ENCODE results near the gene CEBPZ.

The CEBPZ gene

DNA sequence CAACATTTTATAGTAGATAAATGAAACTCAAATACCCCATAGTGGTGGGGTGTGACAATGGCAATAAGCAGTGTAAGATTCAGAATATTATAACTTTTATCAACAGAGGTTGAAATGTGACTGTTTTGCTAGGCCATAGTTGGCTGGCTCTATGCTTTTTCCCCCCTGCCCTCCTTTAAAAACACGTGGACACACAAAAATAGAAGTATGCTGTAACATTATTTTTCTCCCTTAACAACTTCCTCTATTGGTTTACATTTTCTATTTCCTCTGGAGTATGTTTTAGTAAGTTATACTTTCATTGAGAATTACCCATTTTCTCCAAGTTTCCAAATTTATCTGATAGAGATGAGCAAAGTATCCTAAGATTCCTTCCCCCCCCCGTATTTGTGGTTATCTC, 31.1 kb upstream of the CEBPZ start:
- H3K36me3 ChIP-seq (ENCODE audit: insufficient read depth): peaks cover 49% of the 10 kb centered on the region; the same call in 1 of the 2 replicates
- no peak overlapping the region; the same call in 1 of the 2 replicates for H3K27ac ChIP-seq
- no peak overlapping the region for H3K4me2 ChIP-seq

DNA sequence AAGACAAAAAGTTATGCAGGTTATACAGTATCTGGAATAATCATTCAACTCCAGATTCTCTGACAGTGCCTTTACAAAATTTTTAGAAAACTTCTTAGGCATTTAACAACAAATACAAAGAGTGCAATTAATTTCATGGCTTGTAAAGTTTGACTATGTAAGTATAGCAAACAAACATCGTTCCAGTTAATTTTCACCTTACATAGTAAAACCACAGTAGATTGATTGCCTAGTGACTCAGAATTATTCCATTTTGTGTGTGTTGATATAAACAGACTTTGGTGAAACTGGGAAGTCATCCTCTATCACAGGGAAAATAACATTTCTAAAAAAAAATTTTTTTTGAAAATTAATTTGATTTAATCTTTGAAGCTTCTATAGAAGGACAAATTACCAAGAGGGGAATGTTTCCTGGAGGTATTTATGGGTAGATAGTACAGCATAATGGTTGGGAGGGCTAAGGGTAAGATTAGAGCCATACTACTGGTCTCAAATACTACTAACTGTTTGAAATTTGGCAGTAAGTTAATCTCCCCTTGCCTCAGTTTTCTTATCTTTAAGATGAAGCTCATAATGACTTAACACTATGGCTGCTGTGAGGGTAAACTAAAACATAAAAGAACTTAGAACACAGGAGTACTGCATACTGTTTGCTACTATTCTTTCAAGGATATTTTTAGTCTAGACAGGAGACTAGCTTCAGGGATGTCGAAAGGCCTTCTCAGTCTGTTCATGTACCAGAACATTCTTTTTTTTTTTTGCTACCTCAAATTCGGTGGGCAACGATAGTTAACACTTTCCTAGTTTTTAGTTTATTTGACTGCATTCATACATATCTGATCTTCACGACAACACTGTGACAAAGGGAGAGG, 19.7 kb upstream of the CEBPZ start:
- H3K36me3 ChIP-seq (ENCODE audit: insufficient read depth): peaks cover 46% of the 10 kb centered on the region

More for the DNA sequence above, 31.1 kb upstream of the CEBPZ start:
- Histone ChIP-seq H3K4me1 (ENCODE audit: low read depth, poor library complexity, severe bottlenecking) (peaks cover 38% of the 10 kb centered on the region), H3K79me2 (ENCODE audit: insufficient read depth, low read depth) (peaks cover 32% of the 10 kb centered on the region), H3K9ac (no peak overlapping the region), H3K4me3 (IDR thresholded peaks at IDR 0.05; ENCODE audit: insufficient read depth, low read depth, low read length) (no peak overlapping the region), H2AFZ (ENCODE audit: low read depth) (no peak overlapping the region), H3K27me3 (ENCODE audit: insufficient read depth, low read depth) (no peaks in the 10 kb centered on the region), H4K20me1 (ENCODE audit: insufficient read depth) (no peaks in the 10 kb centered on the region; the same call in 1 of the 2 replicates)
- TF ChIP-seq, protein P1, sequence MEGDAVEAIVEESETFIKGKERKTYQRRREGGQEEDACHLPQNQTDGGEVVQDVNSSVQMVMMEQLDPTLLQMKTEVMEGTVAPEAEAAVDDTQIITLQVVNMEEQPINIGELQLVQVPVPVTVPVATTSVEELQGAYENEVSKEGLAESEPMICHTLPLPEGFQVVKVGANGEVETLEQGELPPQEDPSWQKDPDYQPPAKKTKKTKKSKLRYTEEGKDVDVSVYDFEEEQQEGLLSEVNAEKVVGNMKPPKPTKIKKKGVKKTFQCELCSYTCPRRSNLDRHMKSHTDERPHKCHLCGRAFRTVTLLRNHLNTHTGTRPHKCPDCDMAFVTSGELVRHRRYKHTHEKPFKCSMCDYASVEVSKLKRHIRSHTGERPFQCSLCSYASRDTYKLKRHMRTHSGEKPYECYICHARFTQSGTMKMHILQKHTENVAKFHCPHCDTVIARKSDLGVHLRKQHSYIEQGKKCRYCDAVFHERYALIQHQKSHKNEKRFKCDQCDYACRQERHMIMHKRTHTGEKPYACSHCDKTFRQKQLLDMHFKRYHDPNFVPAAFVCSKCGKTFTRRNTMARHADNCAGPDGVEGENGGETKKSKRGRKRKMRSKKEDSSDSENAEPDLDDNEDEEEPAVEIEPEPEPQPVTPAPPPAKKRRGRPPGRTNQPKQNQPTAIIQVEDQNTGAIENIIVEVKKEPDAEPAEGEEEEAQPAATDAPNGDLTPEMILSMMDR (conservative IDR thresholded peaks at IDR 0.05; ENCODE audit: low read depth, low read length): no peak

DNA sequence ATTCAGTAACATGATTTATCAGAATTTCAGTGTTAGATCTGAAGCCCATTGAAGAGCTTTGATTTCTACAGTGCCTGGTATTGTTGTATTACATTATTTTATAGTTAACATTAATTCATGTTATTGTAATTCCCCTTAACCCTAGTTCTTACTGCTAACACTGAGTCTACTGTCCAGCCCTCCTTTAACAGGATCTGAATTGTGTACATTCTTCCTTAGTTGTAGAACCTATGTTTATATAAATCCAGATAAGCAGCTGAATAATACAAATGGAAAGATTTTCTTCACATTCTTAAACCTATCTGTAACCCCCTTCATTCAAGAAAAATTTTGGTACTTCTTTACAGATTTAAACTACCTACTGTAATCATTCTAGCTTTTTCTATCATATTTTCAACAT, 14.8 kb upstream of the CEBPZ start:
- peaks cover 19% of the 10 kb centered on the region; the same call in 1 of the 2 replicates for H3K36me3 ChIP-seq (ENCODE audit: insufficient read depth)
- TF ChIP-seq, protein P1 (conservative IDR thresholded peaks at IDR 0.05; ENCODE audit: low read depth, low read length): no peak
- H4K20me1 ChIP-seq (ENCODE audit: insufficient read depth): 0 out of 2 replicates have a peak, but pooled peaks cover 2% of the 10 kb centered on the region
- H3K9ac ChIP-seq: no peak overlapping the region
- no peak overlapping the region for H2AFZ ChIP-seq (ENCODE audit: low read depth)
- H3K27me3 ChIP-seq (ENCODE audit: insufficient read depth, low read depth): no peaks in the 10 kb centered on the region
- no peak overlapping the region for H3K4me2 ChIP-seq
- peaks cover 10% of the 10 kb centered on the region for H3K4me1 ChIP-seq (ENCODE audit: low read depth, poor library complexity, severe bottlenecking)
- H3K79me2 ChIP-seq (ENCODE audit: insufficient read depth, low read depth): no peaks in the 10 kb centered on the region
- H3K27ac ChIP-seq: no peak overlapping the region
- H3K4me3 ChIP-seq (IDR thresholded peaks at IDR 0.05; ENCODE audit: insufficient read depth, low read depth, low read length): no peak overlapping the region

More for the DNA sequence above, 19.7 kb upstream of the CEBPZ start:
- no peaks in the 10 kb centered on the region for H3K79me2 ChIP-seq (ENCODE audit: insufficient read depth, low read depth)
- H4K20me1 ChIP-seq (ENCODE audit: insufficient read depth): peaks cover 14% of the 10 kb centered on the region
- H3K4me2 ChIP-seq: no peak overlapping the region
- H3K27ac ChIP-seq: no peak overlapping the region
- no peak overlapping the region for H2AFZ ChIP-seq (ENCODE audit: low read depth)
- no peaks in the 10 kb centered on the region for H3K4me1 ChIP-seq (ENCODE audit: low read depth, poor library complexity, severe bottlenecking)
- TF ChIP-seq, protein P1 (conservative IDR thresholded peaks at IDR 0.05; ENCODE audit: low read depth, low read length): no peak
- H3K27me3 ChIP-seq (ENCODE audit: insufficient read depth, low read depth): no peaks in the 10 kb centered on the region
- H3K4me3 ChIP-seq (IDR thresholded peaks at IDR 0.05; ENCODE audit: insufficient read depth, low read depth, low read length): no peak overlapping the region
- H3K9ac ChIP-seq: no peak overlapping the region

DNA sequence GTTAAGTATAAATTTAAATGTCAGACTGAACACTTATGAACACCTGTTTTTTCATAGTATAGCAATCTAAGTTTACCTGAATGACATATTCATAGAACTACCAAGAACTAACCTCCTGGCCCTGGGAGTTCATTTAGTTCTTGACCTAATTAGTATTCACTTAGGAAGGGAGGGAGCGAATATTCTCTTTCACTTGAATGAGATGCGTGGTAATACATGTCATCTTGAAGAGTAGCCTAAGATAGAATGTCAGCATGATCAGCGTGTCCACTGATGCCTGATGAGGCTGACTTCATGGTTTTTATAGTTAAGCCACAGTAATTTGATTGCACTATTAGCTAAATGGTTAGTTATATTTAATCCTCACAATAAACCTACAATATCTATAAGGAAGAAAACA, 13.4 kb upstream of the CEBPZ start:
- TF ChIP-seq, protein P1 (conservative IDR thresholded peaks at IDR 0.05; ENCODE audit: low read depth, low read length): no peak
- Histone ChIP-seq H3K4me3 (IDR thresholded peaks at IDR 0.05; ENCODE audit: insufficient read depth, low read depth, low read length) (no peak overlapping the region), H3K27me3 (ENCODE audit: insufficient read depth, low read depth) (no peaks in the 10 kb centered on the region), H3K4me2 (no peak overlapping the region), H3K79me2 (ENCODE audit: insufficient read depth, low read depth) (no peaks in the 10 kb centered on the region), H3K27ac (no peak overlapping the region), H4K20me1 (ENCODE audit: insufficient read depth) (no peaks in the 10 kb centered on the region), H3K9ac (no peak overlapping the region), H2AFZ (ENCODE audit: low read depth) (no peak overlapping the region), H3K36me3 (ENCODE audit: insufficient read depth) (0 out of 2 replicates have a peak, but pooled peaks cover 10% of the 10 kb centered on the region), H3K4me1 (ENCODE audit: low read depth, poor library complexity, severe bottlenecking) (peaks cover 10% of the 10 kb centered on the region)
